GM23248 (cell line): Measurements from ENCODE around the gene SUGCT.

Experiments used
- EZH2 ChIP-seq: fragments of 200-600 bp; sonication (generic); IDR thresholded peaks from 2 replicates; pipeline ENCODE4 v1.6.1; 2018; ENCODE audit warnings: antibody characterized with exemption, mild to moderate bottlenecking; ENCODE audit not compliant: insufficient read depth, poor library complexity, severe bottlenecking
- EZH2phosphoT487 ChIP-seq: fragments of 200-600 bp; sonication (generic); IDR thresholded peaks from 2 replicates; pipeline ENCODE4 v1.6.1; 2018; ENCODE audit warnings: antibody characterized with exemption, moderate library complexity, mild to moderate bottlenecking, low read depth; ENCODE audit not compliant: insufficient read depth

GRCh38 chr7:40698921-40699260 is 564.1 kb downstream of the SUGCT start:
- TF ChIP-seq EZH2phosphoT487: no peak
- TF ChIP-seq EZH2: no peak
